SU-DHL-6 (cell line): ENCODE results near the gene ASXL1.

ENCODE experiments used
- CTCF ChIP-seq: fragments of 200-600 bp; sonication (generic); IDR thresholded peaks from one replicate; pipeline ENCODE4 v1.5.1; 2017; ENCODE audit warnings: antibody characterized with exemption, mild to moderate bottlenecking, low read length, moderate library complexity; ENCODE audit not compliant: insufficient read depth, poor library complexity, severe bottlenecking
- EZH2phosphoT487 ChIP-seq: fragments of 200-600 bp; sonication (generic), shearing (Covaris generic); conservative IDR thresholded peaks from 2 replicates; pipeline ENCODE4 v1.6.1; 2018; ENCODE audit warnings: mild to moderate bottlenecking, antibody characterized with exemption, low read length, moderate library complexity, mixed read lengths

- TF ChIP-seq EZH2phosphoT487 = no peak
- no peak for TF ChIP-seq CTCF
Observed at GRCh38 chr20:32380745-32381144, 22.6 kb downstream of the ASXL1 start.
